GM06990 (cell line): ENCODE results near the gene FAM162B.
"Not testable (repeated sequence)": the region's sequence is repeated elsewhere in the genome, so short reads cannot be mapped to it uniquely, and the experiment has no call there.

ENCODE experiments used
- DNase-seq: peaks from one replicate; pipeline ENCODE4 v3.0.0-alpha.2; 2011; ENCODE audit not compliant: insufficient read length; ENCODE audit errors: extremely low read depth
- H3K27me3 ChIP-seq: replicated peaks from 2 replicates; pipeline ENCODE4 v1.6.0; 2011; ENCODE audit warnings: low read length; ENCODE audit not compliant: control insufficient read depth, insufficient read depth
- H3K36me3 ChIP-seq: 2 replicates; pipeline ENCODE4 v1.5.1; 2011; ENCODE audit warnings: low read length; ENCODE audit not compliant: control insufficient read depth, insufficient read depth
- H3K4me3 ChIP-seq: replicated peaks from 2 replicates; pipeline ENCODE4 v1.5.1; 2011; ENCODE audit warnings: low read depth, mild to moderate bottlenecking, control low read depth, low read length
- TF ChIP-seq, protein P1 (sequence below): IDR thresholded peaks from 2 replicates; pipeline ENCODE4 v1.5.1; 2011; ENCODE audit warnings: low read length, control low read depth, mild to moderate bottlenecking, inconsistent platforms; ENCODE audit not compliant: insufficient read depth, poor library complexity, severe bottlenecking

Gene FAM162B

DNA sequence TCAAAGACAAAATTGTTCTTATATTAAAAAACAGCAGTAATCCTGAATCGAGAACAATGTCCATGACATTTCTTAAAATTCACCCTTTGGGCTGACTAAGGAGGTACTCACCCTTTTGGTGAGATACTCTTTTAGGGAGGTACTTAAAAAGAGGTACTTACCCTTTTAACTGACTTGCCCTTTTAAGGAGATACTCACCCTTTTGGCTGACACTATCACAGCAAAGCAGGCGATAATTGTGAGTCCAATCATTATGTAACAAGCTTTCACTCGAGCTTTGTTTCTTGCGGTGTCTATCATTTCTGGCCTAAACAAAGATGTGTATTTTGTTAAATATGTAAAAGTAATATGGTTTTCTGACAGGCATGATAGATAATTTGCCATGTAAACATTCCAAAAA is 3.7 kb downstream of the FAM162B start:
- no peak overlapping the region for H3K4me3 ChIP-seq
- no peak for DNase-seq
- no peaks in the 10 kb centered on the region; the same call in 1 of the 2 replicates for H3K27me3 ChIP-seq
- H3K36me3 ChIP-seq, result no peaks in the 10 kb centered on the region
- TF ChIP-seq, protein P1, sequence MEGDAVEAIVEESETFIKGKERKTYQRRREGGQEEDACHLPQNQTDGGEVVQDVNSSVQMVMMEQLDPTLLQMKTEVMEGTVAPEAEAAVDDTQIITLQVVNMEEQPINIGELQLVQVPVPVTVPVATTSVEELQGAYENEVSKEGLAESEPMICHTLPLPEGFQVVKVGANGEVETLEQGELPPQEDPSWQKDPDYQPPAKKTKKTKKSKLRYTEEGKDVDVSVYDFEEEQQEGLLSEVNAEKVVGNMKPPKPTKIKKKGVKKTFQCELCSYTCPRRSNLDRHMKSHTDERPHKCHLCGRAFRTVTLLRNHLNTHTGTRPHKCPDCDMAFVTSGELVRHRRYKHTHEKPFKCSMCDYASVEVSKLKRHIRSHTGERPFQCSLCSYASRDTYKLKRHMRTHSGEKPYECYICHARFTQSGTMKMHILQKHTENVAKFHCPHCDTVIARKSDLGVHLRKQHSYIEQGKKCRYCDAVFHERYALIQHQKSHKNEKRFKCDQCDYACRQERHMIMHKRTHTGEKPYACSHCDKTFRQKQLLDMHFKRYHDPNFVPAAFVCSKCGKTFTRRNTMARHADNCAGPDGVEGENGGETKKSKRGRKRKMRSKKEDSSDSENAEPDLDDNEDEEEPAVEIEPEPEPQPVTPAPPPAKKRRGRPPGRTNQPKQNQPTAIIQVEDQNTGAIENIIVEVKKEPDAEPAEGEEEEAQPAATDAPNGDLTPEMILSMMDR, result no peak

- TF ChIP-seq, protein P1, result no peak
- Histone ChIP-seq H3K36me3 (no peaks in the 10 kb centered on the region), H3K4me3 (no peak overlapping the region), H3K27me3 (no peaks in the 10 kb centered on the region)
- DNase-seq, result no peak
Observed at GRCh38 chr6:116745176-116745575, 20.3 kb downstream of the FAM162B start.

DNA sequence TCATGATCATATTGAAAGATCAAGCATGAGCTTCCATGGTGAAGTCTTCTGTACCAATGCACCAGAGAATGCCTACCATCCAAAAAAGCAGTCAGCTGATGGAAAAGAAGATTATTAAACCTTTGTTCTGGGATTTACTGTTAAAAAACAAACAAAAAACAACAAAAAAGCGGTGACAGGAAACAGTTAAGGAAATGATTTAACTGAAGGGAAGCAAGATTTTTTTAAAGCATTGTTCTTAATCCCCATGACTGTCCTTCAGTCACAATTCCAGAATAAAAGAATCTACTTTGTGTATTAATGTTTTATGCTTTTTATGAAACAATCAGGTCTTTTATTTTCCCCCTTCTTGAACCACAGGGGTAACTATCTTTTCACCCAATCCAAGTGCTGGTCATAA is 23.9 kb downstream of the FAM162B start:
- Histone ChIP-seq H3K27me3 (no peaks in the 10 kb centered on the region), H3K36me3 (no peaks in the 10 kb centered on the region), H3K4me3 (no peak overlapping the region)
- TF ChIP-seq, protein P1, result no peak
- no peak for DNase-seq

DNA sequence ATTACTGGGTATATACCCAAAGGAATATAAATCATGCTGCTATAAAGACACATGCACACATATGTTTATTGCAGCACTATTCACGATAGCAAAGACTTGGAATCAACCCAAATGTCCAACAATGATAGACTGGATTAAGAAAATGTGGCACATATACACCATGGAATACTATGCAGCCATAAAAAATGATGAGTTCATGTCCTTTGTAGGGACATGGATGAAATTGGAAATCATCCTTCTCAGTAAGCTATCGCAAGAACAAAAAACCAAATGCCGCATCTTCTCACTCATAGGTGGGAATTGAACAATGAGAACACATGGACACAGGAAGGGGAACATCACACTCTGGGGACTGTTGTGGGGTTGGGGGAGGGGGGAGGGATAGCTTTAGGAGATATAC is 25.0 kb downstream of the FAM162B start:
- H3K36me3 ChIP-seq, H3K27me3 ChIP-seq, DNase-seq, H3K4me3 ChIP-seq: not testable (repeated sequence)

GRCh38 chr6:116737004-116737403 is 28.5 kb downstream of the FAM162B start:
- Histone ChIP-seq H3K27me3 (no peaks in the 10 kb centered on the region), H3K4me3 (no peak overlapping the region), H3K36me3 (no peaks in the 10 kb centered on the region; the same call in 1 of the 2 replicates)
- DNase-seq, result no peak
- TF ChIP-seq, protein P1, result no peak

DNA sequence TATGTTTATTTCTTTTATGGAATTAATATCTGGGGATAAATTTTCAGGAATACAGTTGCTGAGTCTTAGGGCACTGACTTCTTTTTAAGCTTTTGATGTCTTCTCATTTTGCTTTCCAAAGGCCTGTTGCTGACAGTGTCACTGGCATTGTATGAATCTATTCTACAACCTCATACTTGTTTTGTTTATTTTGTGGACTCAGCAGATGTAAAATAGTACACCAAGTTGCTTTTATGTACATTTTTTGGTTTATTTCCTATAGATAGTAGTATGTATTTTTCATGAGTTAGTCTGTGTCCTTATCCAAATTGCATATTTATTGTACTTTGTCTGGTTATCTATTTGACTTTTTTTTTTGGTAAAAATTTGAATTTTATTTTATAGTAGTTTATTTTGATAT is 35.0 kb downstream of the FAM162B start:
- DNase-seq, result no peak
- H3K4me3 ChIP-seq, result no peak overlapping the region
- TF ChIP-seq, protein P1, result no peak
- no peaks in the 10 kb centered on the region; the same call in 1 of the 2 replicates for H3K36me3 ChIP-seq
- H3K27me3 ChIP-seq, result no peaks in the 10 kb centered on the region
